ENCODE data around the gene TRAFD1.

DNA sequence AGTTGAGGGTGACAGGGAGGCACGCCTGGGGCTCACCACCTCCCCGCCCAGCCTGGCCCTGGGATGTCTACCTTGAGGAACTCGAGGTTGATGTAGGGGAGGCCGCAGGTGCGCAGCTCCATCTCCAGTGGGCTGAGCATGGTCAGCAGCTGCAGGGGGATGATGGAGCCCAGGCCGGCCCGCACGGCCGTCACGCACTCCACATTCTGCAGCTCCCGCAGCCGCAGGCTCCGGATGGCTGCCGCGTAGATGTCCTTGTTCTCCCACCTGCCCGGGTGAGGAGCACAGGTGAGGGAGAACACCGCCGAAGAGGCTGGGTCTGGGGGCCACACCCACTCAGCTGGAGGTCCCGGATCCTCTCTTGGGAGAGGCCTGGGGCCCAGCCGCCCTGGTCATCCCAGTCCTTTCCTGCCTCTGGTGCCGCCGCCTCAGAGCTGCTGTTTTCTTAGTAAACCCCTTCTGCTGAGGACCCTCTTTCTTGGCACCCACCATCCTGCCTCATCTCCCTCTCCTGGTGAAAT lies 38.2 kb downstream of the TRAFD1 start:
- TF ChIP-seq, protein P1, sequence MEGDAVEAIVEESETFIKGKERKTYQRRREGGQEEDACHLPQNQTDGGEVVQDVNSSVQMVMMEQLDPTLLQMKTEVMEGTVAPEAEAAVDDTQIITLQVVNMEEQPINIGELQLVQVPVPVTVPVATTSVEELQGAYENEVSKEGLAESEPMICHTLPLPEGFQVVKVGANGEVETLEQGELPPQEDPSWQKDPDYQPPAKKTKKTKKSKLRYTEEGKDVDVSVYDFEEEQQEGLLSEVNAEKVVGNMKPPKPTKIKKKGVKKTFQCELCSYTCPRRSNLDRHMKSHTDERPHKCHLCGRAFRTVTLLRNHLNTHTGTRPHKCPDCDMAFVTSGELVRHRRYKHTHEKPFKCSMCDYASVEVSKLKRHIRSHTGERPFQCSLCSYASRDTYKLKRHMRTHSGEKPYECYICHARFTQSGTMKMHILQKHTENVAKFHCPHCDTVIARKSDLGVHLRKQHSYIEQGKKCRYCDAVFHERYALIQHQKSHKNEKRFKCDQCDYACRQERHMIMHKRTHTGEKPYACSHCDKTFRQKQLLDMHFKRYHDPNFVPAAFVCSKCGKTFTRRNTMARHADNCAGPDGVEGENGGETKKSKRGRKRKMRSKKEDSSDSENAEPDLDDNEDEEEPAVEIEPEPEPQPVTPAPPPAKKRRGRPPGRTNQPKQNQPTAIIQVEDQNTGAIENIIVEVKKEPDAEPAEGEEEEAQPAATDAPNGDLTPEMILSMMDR (IDR thresholded peaks at IDR 0.05): no peak
- TF ChIP-seq EZH2 (IDR thresholded peaks at IDR 0.05): no peak
